ENCODE measurements around the gene MYPOP. TPM values are rescaled to one million over a fixed set of nuclear protein-coding genes. Genes with fewer than 3 reads are reported as not detected.

The MYPOP gene
- total and polyA plus RNA-seq, 2 donors (not counting 3 experiments of a cell fraction or from before 2014, with no cell fraction given), result 3.9 to 9.0 TPM

GRCh38 chr19:45933759-45934158 is 31.3 kb upstream of the MYPOP start:
- no peaks in the 10 kb centered on the region for H3K27me3 ChIP-seq (ENCODE audit: control insufficient read depth in 2 of 2, insufficient read depth in 2 of 2, low read length in 2 of 2)
- H3K9me1 ChIP-seq (replicated peaks; ENCODE audit: control insufficient read depth, extremely low read depth, insufficient read depth, low read length), result no peaks in the 10 kb centered on the region
- no peaks in the 10 kb centered on the region for H3K4me1 ChIP-seq (ENCODE audit: control insufficient read depth, extremely low read depth, insufficient read depth, low read length)
- H3K9ac ChIP-seq (replicated peaks; ENCODE audit: extremely low read depth, insufficient read depth, low read length), result no peak overlapping the region
- no TSS peak for BruUV-seq (replicated peaks)
- POLR2A ChIA-PET, result no interaction called here
- no peak overlapping the region for H3K27ac ChIP-seq (ENCODE audit: insufficient read depth, low read depth, low read length)
- intact Hi-C loops (cut with micrococcal nuclease), result no loop called here
- H3K4me2 ChIP-seq (ENCODE audit: insufficient read depth, low read length), result no peak overlapping the region
- H3K79me2 ChIP-seq (ENCODE audit: control insufficient read depth, insufficient read depth, low read length), result no peaks in the 10 kb centered on the region
- DNase-seq (ENCODE audit: low read depth, low spot score) (no peak), FAIRE-seq (no peak)
- no peak overlapping the region for H2AFZ ChIP-seq (ENCODE audit: low read depth, low read length)
- CTCF ChIA-PET, result interaction anchor here (0.6 to 1.1 kb wide), 3 partner anchors 15 to 151 kb away, joined by 3 to 5 read pairs (median 4); partner anchors contain the start of gene DMPK
- no peak overlapping the region for H3K4me3 ChIP-seq (replicated peaks in 1 of 3; ENCODE audit: insufficient read depth in 1 of 3, low read depth in 1 of 3, low read length in 3 of 3)
- TF ChIP-seq GATA2 (IDR thresholded peaks at IDR 0.05; ENCODE audit: insufficient read depth, insufficient read length, low read depth, low read length), result no peak
- TF ChIP-seq, protein P1, sequence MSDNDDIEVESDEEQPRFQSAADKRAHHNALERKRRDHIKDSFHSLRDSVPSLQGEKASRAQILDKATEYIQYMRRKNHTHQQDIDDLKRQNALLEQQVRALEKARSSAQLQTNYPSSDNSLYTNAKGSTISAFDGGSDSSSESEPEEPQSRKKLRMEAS (IDR thresholded peaks at IDR 0.05; ENCODE audit: insufficient read depth, insufficient read length), result no peak
- TF ChIP-seq EZH2 (IDR thresholded peaks at IDR 0.05; ENCODE audit: borderline replicate concordance, low read depth, low read length, severe bottlenecking), result no peak
- TF ChIP-seq MYC (IDR thresholded peaks at IDR 0.05; ENCODE audit: low read depth, low read length), result no peak
- TF ChIP-seq, protein P2, sequence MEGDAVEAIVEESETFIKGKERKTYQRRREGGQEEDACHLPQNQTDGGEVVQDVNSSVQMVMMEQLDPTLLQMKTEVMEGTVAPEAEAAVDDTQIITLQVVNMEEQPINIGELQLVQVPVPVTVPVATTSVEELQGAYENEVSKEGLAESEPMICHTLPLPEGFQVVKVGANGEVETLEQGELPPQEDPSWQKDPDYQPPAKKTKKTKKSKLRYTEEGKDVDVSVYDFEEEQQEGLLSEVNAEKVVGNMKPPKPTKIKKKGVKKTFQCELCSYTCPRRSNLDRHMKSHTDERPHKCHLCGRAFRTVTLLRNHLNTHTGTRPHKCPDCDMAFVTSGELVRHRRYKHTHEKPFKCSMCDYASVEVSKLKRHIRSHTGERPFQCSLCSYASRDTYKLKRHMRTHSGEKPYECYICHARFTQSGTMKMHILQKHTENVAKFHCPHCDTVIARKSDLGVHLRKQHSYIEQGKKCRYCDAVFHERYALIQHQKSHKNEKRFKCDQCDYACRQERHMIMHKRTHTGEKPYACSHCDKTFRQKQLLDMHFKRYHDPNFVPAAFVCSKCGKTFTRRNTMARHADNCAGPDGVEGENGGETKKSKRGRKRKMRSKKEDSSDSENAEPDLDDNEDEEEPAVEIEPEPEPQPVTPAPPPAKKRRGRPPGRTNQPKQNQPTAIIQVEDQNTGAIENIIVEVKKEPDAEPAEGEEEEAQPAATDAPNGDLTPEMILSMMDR (IDR thresholded peaks at IDR 0.05; ENCODE audit: extremely low read depth in 1 of 2, insufficient read depth in 1 of 2, low read depth in 1 of 2, low read length in 2 of 2), result no peak
- no peak for TF ChIP-seq FOS (IDR thresholded peaks at IDR 0.05; ENCODE audit: borderline replicate concordance, insufficient read depth, low read length)
- TF ChIP-seq POLR2AphosphoS5 (IDR thresholded peaks at IDR 0.05; ENCODE audit: insufficient read depth, low read depth, low read length), result no peak
- TF ChIP-seq JUN (IDR thresholded peaks at IDR 0.05; ENCODE audit: borderline replicate concordance, insufficient read depth, insufficient read length, low read depth), result no peak
- no peak for TF ChIP-seq POLR2A (IDR thresholded peaks at IDR 0.05; ENCODE audit: low read depth, low read length)
- H4K20me1 ChIP-seq (replicated peaks; ENCODE audit: control insufficient read depth, extremely low read depth, insufficient read depth, low read length), result no peaks in the 10 kb centered on the region
- dilution Hi-C loops (cut with MboI; ENCODE audit: extremely low pct_ligation_motif_present, low sequenced_read_pairs), result no loop called here
- H3K9me3 ChIP-seq (replicated peaks; ENCODE audit: control insufficient read depth, insufficient read depth, low read length), result no peaks in the 10 kb centered on the region
- no peaks in the 10 kb centered on the region for H3K36me3 ChIP-seq (ENCODE audit: control insufficient read depth in 2 of 2, extremely low read depth in 1 of 2, insufficient read depth in 2 of 2, low read length in 2 of 2)

Measured in endothelial cell of umbilical vein (primary cell).